Measurements from ENCODE around the gene SZRD1. TPM values are rescaled to one million over a fixed set of nuclear protein-coding genes. Genes with fewer than 3 reads are reported as not detected.

The SZRD1 gene
- total RNA-seq, 1 experiment from 2014 or later = 175 TPM

- Histone ChIP-seq H3K27ac (ENCODE audit: low read length) (peak overlapping the region; percentile 89), H3K27me3 (ENCODE audit: control insufficient read depth, insufficient read depth, low read length) (no peaks in the 10 kb centered on the region), H3K9me3 (ENCODE audit: control insufficient read depth, insufficient read depth, low read depth, low read length) (no peaks in the 10 kb centered on the region), H3K4me3 (ENCODE audit: low read depth in 2 of 2, low read length in 2 of 2) (peak overlapping the region; percentile 84 to 94), H3K4me1 (ENCODE audit: control insufficient read depth, insufficient read depth, low read length) (no peaks in the 10 kb centered on the region), H3K36me3 (ENCODE audit: control insufficient read depth, insufficient read depth, low read length) (no peaks in the 10 kb centered on the region; the same call in 1 of the 2 replicates)
- TF ChIP-seq CTCF (IDR thresholded peaks at IDR 0.05) (no peak), TCF7L2 (IDR thresholded peaks at IDR 0.05; ENCODE audit: low read depth, low read length) (no peak), REST (IDR thresholded peaks at IDR 0.05; ENCODE audit: insufficient read depth in 1 of 2, low read depth in 2 of 2, low read length in 1 of 2) (no peak), SIN3A (IDR thresholded peaks at IDR 0.05; ENCODE audit: borderline replicate concordance, insufficient read depth, low read depth, low read length) (no peak), POLR2AphosphoS5 (IDR thresholded peaks at IDR 0.05; ENCODE audit: low read depth, low read length) (no peak)
- CTCF ChIA-PET = interaction anchor here (0.6 kb wide), 1 partner anchor 16 kb away, joined by 7 read pairs; no protein-coding TSS in a partner anchor
- intact Hi-C loops (cut with micrococcal nuclease; ENCODE audit: unreplicated experiment) = no loop called here
- DNase-seq (ENCODE audit: low read depth, low spot score) (no peak), ATAC-seq (peak; percentile 79)
- POLR2A ChIA-PET = interaction anchor here (0.7 kb wide), 1 partner anchor 30 kb away, joined by 3 read pairs; no protein-coding TSS in a partner anchor
- BruUV-seq (replicated peaks) = no TSS peak
- in situ Hi-C loops (cut with HindIII; ENCODE audit: low pct_unique_long_range_greater_than_20kb, low sequenced_read_pairs) = no loop called here
Observed at GRCh38 chr1:16440131-16440469, 73.1 kb downstream of the SZRD1 start.

- TF ChIP-seq CTCF (IDR thresholded peaks at IDR 0.05) = peak; percentile 97
- no peak for TF ChIP-seq TCF7L2 (IDR thresholded peaks at IDR 0.05; ENCODE audit: low read depth, low read length)
- peak in 1 of 2 experiments; percentile 71; a peak in 1 of 4 replicates for TF ChIP-seq REST (IDR thresholded peaks at IDR 0.05; ENCODE audit: insufficient read depth in 1 of 2, low read depth in 2 of 2, low read length in 1 of 2)
- peak; percentile 98; the same call in 1 of the 2 replicates for TF ChIP-seq SIN3A (IDR thresholded peaks at IDR 0.05; ENCODE audit: borderline replicate concordance, insufficient read depth, low read depth, low read length)
- TF ChIP-seq POLR2AphosphoS5 (IDR thresholded peaks at IDR 0.05; ENCODE audit: low read depth, low read length) = peak; percentile 95
- H3K4me3 ChIP-seq (ENCODE audit: low read depth in 2 of 2, low read length in 2 of 2) = peak within 1 kb of the TSS; percentile 84 to 94
- ATAC-seq = peak; percentile 97
- H3K36me3 ChIP-seq (ENCODE audit: control insufficient read depth, insufficient read depth, low read length) = no peaks in the 10 kb centered on the region; the same call in 1 of the 2 replicates
- BruUV-seq (replicated peaks) = no TSS peak
- intact Hi-C loops (cut with micrococcal nuclease; ENCODE audit: unreplicated experiment) = no loop called here
- H3K27me3 ChIP-seq (ENCODE audit: control insufficient read depth, insufficient read depth, low read length) = no peaks in the 10 kb centered on the region
- H3K9me3 ChIP-seq (ENCODE audit: control insufficient read depth, insufficient read depth, low read depth, low read length) = no peaks in the 10 kb centered on the region
- ChIA-PET POLR2A (interaction anchor here (0.7 to 0.9 kb wide), 2 partner anchors 16 to 30 kb away, joined by 3 to 10 read pairs; no protein-coding TSS in a partner anchor), CTCF (no interaction called here)
- in situ Hi-C loops (cut with HindIII; ENCODE audit: low pct_unique_long_range_greater_than_20kb, low sequenced_read_pairs) = no loop called here
- H3K27ac ChIP-seq (ENCODE audit: low read length) = peak within 1 kb of the TSS; percentile 89
- peak; percentile 82 for DNase-seq (ENCODE audit: low read depth, low spot score)
- H3K4me1 ChIP-seq (ENCODE audit: control insufficient read depth, insufficient read depth, low read length) = no peaks in the 10 kb centered on the region
Observed at GRCh38 chr1:16440470-16441281, 73.6 kb downstream of the SZRD1 start, which contains the start of gene NECAP2. TSS of gene NECAP2 (plus strand) at chr1:16440724. CDS start at chr1:16440762, 38 bp downstream.

All from Panc1 (cell line).